Stimulated activated naive CD8-positive, alpha-beta T cell treated with anti-CD3 and anti-CD28 coated beads, Interleukin-15, Interleukin-2, amounts not matched to agents 100 U/mL and 50 U/mL, for 24 hours (primary cell): ENCODE measurements around the gene CPSF4L.

Experiments
- ATAC-seq: fragments of 150-1000 bp; cut with Tn5 transposase; one replicate; pipeline ENCODE4 v1.10.0; 2021
- DNase-seq: peaks from one replicate; pipeline ENCODE4 v3.0.0; 2021

Gene CPSF4L

DNA sequence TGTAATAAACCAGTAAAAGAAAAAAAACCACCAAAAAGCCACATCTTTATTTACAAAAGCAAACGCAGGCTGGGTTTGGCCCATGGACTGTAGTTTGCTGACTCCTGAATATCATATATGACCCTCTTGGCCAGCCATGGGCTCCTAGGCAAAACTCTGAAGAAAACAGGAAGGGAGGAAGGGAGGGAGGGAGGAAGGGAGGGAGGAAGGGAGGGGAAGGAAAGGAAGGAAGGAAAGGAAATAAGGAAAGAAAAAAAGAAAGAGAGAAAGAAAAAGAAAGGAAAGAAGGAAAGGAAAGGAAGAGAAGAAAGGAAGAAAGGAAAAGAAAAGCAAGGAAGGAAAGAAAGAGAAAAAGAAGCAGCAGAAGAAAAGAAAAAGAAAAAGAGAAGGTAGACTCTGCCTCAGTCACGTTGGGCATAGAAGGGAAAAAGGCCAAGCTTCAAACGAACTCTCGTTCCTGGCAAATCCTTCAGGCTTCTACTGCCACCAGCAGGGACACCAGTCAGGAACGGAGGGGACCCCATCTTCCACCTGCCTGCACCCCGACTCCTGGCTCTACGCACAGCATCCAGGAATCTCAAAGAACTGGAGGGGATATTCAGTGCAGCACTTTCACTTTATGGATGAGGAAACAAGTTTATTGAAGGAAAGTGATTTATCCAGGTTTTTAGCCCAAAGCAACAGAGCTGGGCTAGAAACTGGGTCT, 28.0 kb upstream of the CPSF4L start:
- ATAC-seq = no peak
- no peak for DNase-seq

- DNase-seq (no peak), ATAC-seq (no peak)
Measured at GRCh38 chr17:73288534-73289302, 27.0 kb upstream of the CPSF4L start.

GRCh38 chr17:73286863-73287296, 25.2 kb upstream of the CPSF4L start:
- no peak for ATAC-seq
- DNase-seq = no peak

DNA sequence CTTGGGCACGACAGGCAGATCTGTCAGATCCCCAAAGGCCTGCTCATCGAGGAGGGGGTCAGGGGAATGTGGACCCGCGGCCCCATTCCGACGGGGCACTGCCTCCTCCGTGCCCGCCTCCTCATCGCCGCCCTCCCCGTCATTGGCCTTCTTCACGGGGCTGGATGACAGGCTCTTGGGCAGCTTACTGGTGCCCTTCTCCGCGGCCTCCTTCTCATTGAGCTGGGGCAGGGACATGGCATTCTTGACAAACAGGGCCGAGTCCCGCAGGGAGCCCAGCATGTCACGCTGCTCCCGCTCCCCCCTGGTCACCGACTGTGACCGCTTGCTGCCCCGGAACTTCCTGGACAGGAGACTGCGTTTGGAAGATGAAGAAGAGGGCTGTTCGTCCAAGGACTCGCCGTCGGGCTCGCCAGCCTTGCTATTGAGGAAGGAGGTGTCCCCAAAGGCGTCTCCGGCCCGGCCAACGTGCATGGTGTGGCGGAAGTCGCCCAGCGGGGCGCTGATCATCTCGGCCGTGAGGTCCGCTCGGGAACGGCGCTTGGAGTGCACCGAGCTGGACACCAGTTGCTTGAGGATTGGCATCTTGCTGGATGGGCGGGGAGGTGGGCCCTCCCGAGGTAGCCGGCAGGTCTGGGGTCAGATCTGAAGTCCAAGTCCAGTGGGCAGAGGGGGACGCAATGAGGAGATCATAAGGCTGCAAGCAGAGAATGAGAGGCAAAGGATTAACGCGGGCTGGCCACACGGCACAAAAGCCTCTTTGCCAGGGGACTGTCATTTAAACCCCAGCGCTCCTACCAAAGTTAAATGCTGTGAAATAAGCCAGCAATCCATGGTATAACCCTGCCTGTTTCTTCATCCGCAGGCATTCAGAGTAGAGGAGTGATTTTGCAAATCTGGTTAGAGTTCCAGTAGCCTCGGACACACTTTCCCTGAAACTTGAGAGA, 24.5 kb upstream of the CPSF4L start:
- no peak for DNase-seq
- no peak for ATAC-seq

DNA sequence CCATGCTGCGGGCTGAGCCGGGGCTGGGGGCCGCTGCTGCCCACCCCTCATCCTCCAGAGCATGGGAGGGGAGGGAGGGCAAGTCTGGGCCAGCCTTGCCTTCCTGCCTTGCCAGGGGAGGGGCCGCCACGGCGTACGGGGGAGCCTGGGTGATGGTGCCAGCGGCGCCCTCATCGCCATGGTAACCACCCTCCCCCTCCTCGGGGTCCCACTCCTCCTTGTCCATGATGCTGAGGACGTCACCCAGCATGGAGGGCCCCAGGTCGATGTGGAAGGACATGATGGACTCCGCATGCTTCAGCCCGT, 23.9 kb upstream of the CPSF4L start:
- ATAC-seq = no peak

DNA sequence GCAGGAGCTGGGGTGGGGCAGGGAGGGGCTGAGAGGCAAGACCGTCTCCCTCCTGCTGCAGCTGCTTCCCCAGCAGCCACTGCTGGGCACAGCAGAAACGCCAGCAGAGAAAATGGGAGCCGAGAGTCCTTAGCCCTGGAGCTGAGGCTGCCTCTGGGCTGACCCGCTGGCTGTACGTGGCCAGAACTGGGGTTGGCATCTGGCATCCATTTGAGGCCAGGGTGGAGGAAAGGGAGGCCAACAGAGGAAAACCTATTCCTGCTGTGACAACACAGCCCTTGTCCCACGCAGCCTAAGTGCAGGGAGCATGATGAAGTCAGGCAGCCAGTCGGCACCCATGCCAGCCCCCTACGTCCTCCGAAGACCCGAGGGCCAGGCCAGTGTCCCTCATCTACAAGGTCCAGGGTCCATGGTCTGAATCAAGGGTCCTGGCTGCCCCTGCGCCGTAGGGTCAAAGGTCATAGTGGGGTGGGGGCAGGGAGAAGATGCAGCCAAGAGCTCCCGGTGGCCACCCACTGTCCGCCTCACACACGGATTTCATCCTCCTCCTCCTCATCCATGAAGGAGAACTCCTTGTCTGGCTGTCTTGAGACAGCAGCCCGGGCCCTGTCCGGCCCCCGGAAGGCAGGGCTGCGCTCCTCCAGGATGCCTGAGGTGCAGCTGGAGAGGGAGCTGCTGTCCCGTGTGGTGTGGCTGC, 23.4 kb upstream of the CPSF4L start:
- ATAC-seq (no peak), DNase-seq (no peak)

More for the DNA sequence above, 23.9 kb upstream of the CPSF4L start:
- no peak for DNase-seq

- no peak for ATAC-seq
- DNase-seq = no peak
Measured at GRCh38 chr17:73284354-73284753, 22.7 kb upstream of the CPSF4L start.

DNA sequence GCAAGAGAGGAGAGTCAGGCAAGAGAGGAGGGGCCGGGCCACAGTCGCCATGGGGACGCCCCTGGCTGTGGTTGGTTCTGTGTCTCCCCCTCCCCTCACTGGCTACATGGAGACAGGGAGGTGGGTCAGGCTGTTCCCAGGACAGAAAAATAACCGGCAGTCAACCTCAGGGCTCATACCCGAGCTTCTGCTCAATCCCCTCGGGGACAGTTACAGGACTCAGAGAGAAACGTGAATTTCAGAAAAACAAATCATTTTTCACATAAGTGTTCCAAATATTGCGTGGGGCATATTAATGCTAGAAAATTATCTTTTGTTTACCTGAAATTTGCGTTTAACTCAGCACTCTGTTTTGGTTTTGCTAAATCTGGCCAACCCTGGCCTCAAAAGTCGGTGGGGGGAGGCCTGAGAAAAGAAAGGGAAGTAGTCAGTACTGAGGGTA, 22.2 kb upstream of the CPSF4L start:
- no peak for DNase-seq
- ATAC-seq = no peak

DNA sequence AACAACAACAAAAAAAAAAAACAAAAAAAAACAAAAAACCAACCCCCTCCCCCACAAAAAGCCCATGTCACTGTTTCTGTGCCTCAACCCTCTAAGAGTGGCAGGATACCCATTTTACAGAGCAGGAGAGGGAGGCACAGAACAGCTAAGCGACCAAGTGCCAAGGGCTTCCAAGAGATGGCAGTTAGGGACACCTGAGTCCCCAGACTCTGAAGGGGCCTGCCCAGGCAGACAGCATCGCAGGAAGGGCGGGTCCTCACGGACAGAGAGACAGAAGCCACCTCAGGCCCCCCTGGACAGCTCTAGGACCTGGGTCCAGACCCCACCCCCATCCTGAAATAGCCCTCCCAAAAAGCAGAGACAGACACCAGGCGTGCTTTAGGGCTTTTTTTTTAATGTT, 21.6 kb upstream of the CPSF4L start:
- DNase-seq (no peak), ATAC-seq (no peak)

DNA sequence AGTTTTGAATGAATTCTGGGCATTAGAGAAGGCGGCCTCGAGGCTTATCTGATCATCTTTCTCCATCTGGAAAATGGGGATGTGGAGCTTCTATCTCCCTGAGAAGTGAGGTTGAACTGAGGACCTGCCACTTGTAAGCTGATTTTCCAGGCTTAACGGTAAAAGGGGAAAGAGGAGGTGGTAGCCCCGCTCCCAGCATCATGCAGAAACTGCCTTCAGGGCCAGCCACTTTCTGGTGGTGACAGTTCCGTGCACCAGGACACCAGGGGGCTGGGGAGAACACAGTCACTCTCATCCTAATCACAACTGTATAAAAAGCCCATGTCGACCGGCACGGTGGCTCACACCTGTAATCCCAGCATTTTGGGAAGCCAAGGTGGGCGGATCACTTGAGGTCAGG, 20.9 kb upstream of the CPSF4L start:
- DNase-seq (no peak), ATAC-seq (no peak)

DNA sequence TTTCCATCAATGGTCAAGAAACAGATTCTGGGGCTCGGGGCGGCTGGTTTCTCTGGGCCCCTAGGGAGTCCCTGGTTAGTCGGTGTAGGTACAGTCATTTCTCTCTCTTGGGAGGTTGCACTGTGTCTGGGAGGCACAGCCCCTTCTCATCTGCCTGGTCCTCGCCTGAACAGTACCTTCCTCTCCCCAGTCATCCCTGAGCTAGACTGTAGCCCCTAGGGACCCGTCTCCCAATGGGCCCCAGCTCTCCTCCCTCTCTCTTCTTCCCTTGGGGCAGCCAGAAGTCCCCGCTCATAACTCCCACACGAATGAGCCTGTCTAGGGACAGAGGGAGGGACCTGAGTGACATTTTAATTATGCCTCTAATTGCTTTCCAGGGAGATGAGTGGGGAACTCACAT, 20.2 kb upstream of the CPSF4L start:
- DNase-seq (no peak), ATAC-seq (no peak)

DNA sequence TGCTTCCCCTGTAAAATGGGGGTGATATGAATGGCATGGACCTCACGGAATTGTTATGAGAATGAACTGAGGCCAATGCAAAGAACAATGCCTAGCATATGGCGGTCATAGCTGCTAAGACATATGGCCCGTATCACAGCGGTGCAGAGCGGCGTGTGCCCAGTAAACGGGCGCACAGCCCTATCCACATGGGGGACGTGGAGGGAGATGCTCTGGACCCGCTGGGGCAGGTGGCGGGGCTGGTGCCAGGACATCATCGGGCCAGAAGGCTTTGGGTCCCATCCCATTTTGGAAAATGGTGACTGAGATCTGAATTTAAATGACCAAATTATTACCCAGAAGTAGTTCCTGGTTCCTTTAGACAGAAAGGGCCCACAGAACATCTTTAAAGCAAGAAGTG, 18.5 kb upstream of the CPSF4L start:
- DNase-seq = no peak
- ATAC-seq = no peak

GRCh38 chr17:73279704-73280103, 18.0 kb upstream of the CPSF4L start:
- no peak for ATAC-seq
- DNase-seq = no peak

- no peak for ATAC-seq
- no peak for DNase-seq
Measured at GRCh38 chr17:73278465-73279453, 17.1 kb upstream of the CPSF4L start.

GRCh38 chr17:73278049-73278464, 16.4 kb upstream of the CPSF4L start:
- ATAC-seq (no peak), DNase-seq (no peak)

DNA sequence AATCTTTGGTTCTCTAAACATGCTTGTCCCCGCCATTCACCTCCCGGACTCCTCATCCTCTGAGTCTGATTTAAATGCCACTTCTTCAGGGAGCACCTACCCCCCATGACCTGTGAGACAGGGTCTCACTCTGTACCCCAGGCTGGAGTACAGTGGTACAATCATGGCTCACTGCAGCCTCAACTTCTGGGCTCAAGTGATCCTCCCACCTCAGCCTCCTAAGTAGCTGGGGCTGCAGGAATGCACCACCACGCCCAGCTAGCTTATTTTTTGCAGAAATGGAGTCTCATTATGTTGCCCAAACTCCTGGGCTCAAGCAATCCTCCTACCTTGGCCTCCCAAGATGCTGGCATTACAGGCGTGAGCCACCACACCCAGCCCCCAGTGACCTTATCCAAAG, 12.8 kb upstream of the CPSF4L start:
- no peak for ATAC-seq
- no peak for DNase-seq

DNA sequence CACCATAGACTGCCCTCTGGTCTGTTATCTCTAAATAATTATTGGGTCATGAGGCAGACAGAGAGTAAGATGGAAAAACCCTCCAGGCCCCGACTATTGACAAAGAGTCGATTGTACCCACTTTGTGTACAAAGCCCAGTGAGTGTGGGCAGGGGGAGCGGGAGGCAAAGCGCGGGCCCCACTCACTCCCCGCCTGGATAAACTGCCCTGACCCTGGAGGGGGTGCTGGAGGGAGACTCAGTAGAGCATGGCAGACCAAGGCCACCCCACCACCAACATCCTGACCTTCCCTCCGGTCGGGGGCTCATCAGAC, 11.2 kb upstream of the CPSF4L start:
- ATAC-seq = no peak

GRCh38 chr17:73271072-73271471, 9.4 kb upstream of the CPSF4L start:
- no peak for DNase-seq
- ATAC-seq = no peak

More for the DNA sequence above, 11.2 kb upstream of the CPSF4L start:
- DNase-seq = no peak

GRCh38 chr17:73269791-73270190, 8.1 kb upstream of the CPSF4L start:
- no peak for ATAC-seq
- no peak for DNase-seq

- DNase-seq (no peak), ATAC-seq (no peak)
Measured at GRCh38 chr17:73269329-73269615, 7.6 kb upstream of the CPSF4L start.

DNA sequence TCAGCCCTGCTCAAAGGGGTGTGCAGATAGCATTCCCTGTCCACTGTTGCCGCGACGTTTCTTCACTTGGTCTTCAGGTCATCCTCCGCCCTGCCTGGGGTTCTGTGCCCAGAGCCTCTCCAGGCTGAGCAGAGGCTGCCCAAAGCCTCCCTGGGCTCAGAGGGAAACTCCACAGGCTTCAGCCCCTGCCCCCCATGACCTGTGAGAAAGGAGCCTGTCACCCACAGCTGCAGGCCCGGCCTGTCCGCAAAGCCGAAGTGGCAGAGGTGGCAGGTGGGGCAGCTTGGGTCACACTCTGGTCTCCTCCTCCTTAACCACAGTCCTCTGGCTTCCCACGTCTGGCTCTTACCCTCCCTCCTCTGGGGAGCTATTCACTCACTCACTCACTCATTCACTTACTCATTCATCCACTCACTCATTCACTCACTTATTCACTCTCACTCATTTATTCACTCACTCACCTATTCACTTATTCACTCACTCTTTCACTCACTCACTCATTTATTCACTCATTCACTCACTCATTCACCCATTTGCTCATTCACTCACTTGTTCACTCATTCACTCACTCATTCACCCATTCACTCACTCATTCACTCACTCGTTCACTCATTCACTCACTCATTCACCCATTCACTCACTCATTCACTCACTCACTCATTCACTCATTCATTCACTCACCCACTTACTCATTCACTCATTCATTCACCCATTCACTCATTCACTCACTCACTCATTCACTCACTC, 7.1 kb upstream of the CPSF4L start:
- ATAC-seq = peak; percentile 14
- DNase-seq = no peak
